Endothelial cell (in vitro differentiated cells): Measurements from ENCODE around the gene LEMD1. TPM values are rescaled to one million over a fixed set of nuclear protein-coding genes. Genes with fewer than 3 reads are reported as not detected.

ENCODE experiments used
- DNase-seq: peaks from one replicate; pipeline ENCODE4 v3.0.0; 2021; ENCODE audit warnings: low spot score
- H3K27ac Mint-ChIP-seq: one replicate; pipeline ENCODE4 v1.8.0; 2021; ENCODE audit warnings: mixed read lengths, inconsistent platforms; ENCODE audit not compliant: unreplicated experiment
- H3K27me3 Mint-ChIP-seq: one replicate; pipeline ENCODE4 v1.8.0; 2021; ENCODE audit warnings: mild to moderate bottlenecking, moderate library complexity, mixed read lengths, inconsistent platforms; ENCODE audit not compliant: unreplicated experiment
- H3K36me3 Mint-ChIP-seq: one replicate; pipeline ENCODE4 v1.8.0; 2021; ENCODE audit warnings: mild to moderate bottlenecking, low read depth, mixed read lengths, inconsistent platforms; ENCODE audit not compliant: unreplicated experiment
- H3K4me1 Mint-ChIP-seq: one replicate; pipeline ENCODE4 v1.8.0; 2021; ENCODE audit warnings: mild to moderate bottlenecking, mixed read lengths, inconsistent platforms; ENCODE audit not compliant: unreplicated experiment
- H3K4me3 Mint-ChIP-seq: one replicate; pipeline ENCODE4 v1.8.0; 2021; ENCODE audit warnings: mild to moderate bottlenecking, mixed read lengths, inconsistent platforms; ENCODE audit not compliant: unreplicated experiment
- H3K9me3 Mint-ChIP-seq: one replicate; pipeline ENCODE4 v1.8.0; 2021; ENCODE audit warnings: mixed read lengths, inconsistent platforms; ENCODE audit not compliant: unreplicated experiment
- CTCF ChIP-seq: fragments of 200-600 bp; sonication (generic); IDR thresholded peaks from one replicate; pipeline ENCODE4 v1.5.0; 2021; ENCODE audit warnings: antibody characterized with exemption; ENCODE audit not compliant: unreplicated experiment
- total RNA-seq: library from RNA; stranded (reverse); fragmentation: NEBNext Ultra II Directional; extraction: Animal tissue kit (Norgen Biotek cat#: 25700); gene quantifications from one replicate; pipeline ENCODE4 v1.2.1, GENCODE V29; 2021; ENCODE audit not compliant: unreplicated experiment

Gene LEMD1
- total RNA-seq, 1 donor from 2014 or later: 3.0 TPM

DNA sequence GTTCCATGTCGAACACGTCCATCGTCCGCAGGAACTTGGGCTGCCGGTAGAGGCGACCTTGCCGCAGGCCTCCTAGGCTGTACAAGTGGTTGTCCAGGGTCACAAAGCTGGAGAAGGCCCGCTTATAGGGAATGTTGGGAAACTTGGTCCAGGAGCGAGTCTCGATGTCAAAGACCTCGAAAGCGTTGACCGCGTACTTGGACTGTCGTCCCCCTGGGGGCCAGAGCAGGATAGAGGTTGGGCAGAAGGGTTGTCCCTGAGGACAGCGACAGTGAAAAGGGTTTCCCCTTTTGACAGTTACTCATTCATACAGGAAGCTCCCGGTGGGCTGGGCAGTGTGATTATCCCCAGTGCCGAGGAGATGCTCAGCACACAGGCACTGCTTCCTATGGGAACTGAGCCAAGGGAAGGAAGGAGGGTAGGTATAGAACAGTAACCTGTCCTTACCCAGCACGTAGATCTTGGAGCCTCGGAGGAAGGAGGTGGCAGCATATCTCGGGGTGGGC, 82.6 kb downstream of the LEMD1 start:
- no peak overlapping the region for H3K27ac Mint-ChIP-seq
- no peak for DNase-seq
- H3K27me3 Mint-ChIP-seq: peaks cover 5% of the 10 kb centered on the region

DNA sequence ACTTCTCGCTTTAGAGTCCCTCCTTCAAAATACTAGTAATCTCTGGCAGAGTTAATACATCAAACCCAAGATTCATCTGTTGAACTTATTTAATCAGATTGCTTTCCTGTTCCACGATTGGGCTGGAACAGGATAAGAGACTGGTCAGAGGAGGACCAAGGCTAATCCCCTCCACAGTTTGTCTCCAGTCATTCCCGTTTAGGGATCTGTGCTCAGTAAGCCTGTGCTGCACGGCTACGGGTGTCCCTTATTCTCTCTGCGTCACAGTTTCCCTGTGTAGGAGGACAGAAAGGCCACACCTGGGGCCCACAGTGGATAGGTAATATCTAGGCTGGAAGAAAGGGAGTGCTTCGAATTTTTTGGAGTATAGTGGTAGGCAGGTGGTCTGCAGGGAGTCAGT, 83.8 kb downstream of the LEMD1 start:
- H3K27ac Mint-ChIP-seq: no peak overlapping the region
- H3K4me1 Mint-ChIP-seq: peaks cover 3% of the 10 kb centered on the region
- no peak for TF ChIP-seq CTCF
- H3K36me3 Mint-ChIP-seq: no peaks in the 10 kb centered on the region
- H3K9me3 Mint-ChIP-seq: no peaks in the 10 kb centered on the region
- DNase-seq: no peak
- peaks cover 5% of the 10 kb centered on the region for H3K27me3 Mint-ChIP-seq
- H3K4me3 Mint-ChIP-seq: no peak overlapping the region

More for the DNA sequence above, 82.6 kb downstream of the LEMD1 start:
- H3K36me3 Mint-ChIP-seq: no peaks in the 10 kb centered on the region
- H3K9me3 Mint-ChIP-seq: no peaks in the 10 kb centered on the region
- H3K4me1 Mint-ChIP-seq: peaks cover 3% of the 10 kb centered on the region
- no peak overlapping the region for H3K4me3 Mint-ChIP-seq
- no peak for TF ChIP-seq CTCF

DNA sequence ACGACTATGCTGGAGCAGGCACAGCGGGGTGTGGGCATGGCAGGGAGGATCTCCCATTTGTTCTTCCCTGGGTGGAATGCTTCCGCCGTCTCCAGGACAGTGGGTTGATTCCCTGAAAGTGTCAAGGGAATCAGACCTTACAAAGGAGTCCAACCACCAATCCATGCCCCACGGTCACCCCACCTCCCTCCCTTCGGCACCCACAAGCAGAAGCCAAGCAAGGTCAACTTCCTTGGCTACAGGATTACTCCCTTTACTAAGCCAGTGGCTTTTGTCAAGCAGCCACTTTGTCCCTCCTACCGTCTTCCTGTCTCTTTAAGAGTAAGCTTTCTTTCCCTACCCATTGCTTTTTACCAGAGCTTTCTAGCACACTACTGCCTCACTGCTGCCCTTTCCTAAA, 84.4 kb downstream of the LEMD1 start:
- H3K27ac Mint-ChIP-seq: no peak overlapping the region
- no peaks in the 10 kb centered on the region for H3K36me3 Mint-ChIP-seq
- DNase-seq: no peak
- no peak overlapping the region for H3K4me3 Mint-ChIP-seq
- H3K27me3 Mint-ChIP-seq: peaks cover 6% of the 10 kb centered on the region
- H3K9me3 Mint-ChIP-seq: no peaks in the 10 kb centered on the region
- no peak for TF ChIP-seq CTCF
- H3K4me1 Mint-ChIP-seq: peaks cover under 1% of the 10 kb centered on the region

DNA sequence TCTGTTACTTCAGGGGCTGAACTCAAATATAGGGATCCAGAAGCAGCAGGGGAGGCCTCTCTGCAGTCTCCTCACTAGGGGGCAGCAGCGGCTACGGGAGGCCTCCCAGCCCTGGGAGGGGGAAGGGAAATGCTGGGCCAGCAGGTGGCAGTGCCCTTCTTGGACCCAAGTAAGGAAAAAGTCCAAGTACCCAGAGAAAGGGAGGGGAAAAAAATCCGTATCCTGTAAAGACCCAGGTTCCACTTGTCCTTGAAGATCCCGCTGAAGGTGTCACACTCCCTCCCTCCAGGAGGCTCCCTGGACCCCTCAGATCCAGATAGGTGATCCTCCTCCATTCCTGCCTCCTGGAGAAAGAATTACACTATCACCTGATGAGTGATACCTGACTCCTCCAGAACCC, 86.2 kb downstream of the LEMD1 start:
- H3K4me3 Mint-ChIP-seq: no peak overlapping the region
- no peaks in the 10 kb centered on the region for H3K4me1 Mint-ChIP-seq
- H3K9me3 Mint-ChIP-seq: no peaks in the 10 kb centered on the region
- peak; percentile 95 for DNase-seq
- H3K36me3 Mint-ChIP-seq: no peaks in the 10 kb centered on the region
- TF ChIP-seq CTCF: peak; percentile 67
- H3K27me3 Mint-ChIP-seq: peaks cover 9% of the 10 kb centered on the region
- no peak overlapping the region for H3K27ac Mint-ChIP-seq

DNA sequence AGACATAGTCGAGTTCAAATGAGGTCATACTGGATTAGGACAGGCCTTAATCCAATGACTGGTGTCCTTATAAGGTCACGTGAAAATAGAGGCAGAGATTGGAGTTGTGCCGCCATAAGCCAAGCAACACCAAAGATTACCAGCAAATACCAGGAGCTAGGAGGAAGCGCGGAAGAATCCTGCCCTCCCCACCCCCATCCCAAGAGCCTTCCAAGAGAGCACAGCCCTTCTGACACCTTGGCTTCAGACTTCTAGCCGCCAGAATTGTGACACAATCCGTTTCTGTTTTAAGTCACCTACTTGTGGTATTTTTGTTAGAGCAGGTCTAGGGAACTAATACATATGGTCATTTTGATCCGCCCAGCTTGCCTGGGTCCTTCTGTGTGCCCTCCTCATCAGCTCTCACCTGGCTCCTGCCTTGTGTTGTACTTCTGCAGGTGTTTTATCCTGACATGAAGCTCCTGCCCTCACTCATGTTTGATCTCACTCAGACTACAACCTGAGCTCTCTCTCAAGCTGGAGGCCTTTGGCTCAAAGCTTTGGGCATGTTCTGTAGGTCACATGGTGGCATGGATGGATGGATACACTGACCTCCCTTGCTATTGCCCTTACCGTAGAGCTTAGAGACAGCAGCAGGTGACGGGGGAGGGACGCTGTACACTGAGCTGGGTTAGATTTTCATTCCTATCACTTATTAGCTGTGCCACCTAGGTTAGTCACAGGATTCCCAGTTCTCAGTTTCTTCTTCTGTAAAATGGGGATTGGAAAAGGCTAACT, 89.7 kb downstream of the LEMD1 start:
- peaks cover under 1% of the 10 kb centered on the region for H3K4me1 Mint-ChIP-seq

More for the DNA sequence above, 89.7 kb downstream of the LEMD1 start:
- Mint-ChIP-seq H3K27me3 (peaks cover 7% of the 10 kb centered on the region), H3K36me3 (no peaks in the 10 kb centered on the region), H3K9me3 (no peaks in the 10 kb centered on the region), H3K27ac (no peak overlapping the region), H3K4me3 (no peak overlapping the region)
- TF ChIP-seq CTCF: no peak
- DNase-seq: no peak
